GM19397 (cell line): Measurements from ENCODE around the gene NRBF2.

Experiments
- ATAC-seq: cut with Tn5 transposase; IDR thresholded peaks from one replicate; pipeline ENCODE4 v1.9.1; 2021; ENCODE audit warnings: mild to moderate bottlenecking, moderate library complexity; ENCODE audit not compliant: unreplicated experiment

Gene NRBF2

DNA sequence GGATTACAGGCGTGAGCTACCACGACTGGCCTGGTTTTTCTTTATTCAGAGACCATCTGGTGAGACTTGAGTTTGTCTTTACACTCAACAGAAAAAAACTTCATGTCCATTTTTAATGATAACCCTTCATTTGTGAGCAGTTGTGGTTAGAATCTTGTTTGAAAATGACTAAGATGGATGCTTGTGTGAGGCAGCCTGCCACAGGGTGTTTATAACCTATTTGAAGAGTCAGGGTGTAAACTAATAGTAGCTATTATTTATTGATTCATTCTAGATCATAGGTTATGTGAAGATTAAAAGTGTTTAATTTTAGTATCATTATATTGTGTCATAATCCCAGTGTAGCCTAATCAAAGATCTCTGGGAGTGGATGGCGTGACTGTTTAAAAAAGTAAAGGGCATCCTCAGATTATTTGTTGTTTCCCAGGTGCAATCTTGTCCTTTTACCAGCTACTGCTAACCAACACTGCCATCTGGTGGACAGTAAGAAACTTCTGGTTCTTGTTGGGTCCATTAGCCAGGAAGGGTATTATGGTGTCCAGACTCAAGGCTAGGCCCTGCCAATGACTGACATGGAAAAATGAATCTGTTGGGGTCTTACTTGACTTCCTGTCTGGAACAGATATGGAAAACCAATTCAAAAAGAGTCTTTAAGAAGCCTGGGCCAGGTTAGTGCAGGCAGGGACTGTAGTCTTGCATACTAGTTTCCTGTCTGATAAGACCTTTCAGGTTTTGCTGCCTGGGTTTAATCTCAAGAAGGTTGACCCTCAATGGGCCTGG is 24.9 kb downstream of the NRBF2 start:
- peak; percentile 67 for ATAC-seq

GRCh38 chr10:63161592-63161991 is 28.5 kb downstream of the NRBF2 start:
- no peak for ATAC-seq

GRCh38 chr10:63164166-63164623 is 31.1 kb downstream of the NRBF2 start:
- ATAC-seq, result no peak

- ATAC-seq, result no peak
Observed at GRCh38 chr10:63165249-63165648, 32.1 kb downstream of the NRBF2 start.

- peak; percentile 56 for ATAC-seq
Observed at GRCh38 chr10:63166742-63167258, 33.7 kb downstream of the NRBF2 start.

- ATAC-seq, result no peak
Observed at GRCh38 chr10:63168821-63169462, 35.8 kb downstream of the NRBF2 start.

DNA sequence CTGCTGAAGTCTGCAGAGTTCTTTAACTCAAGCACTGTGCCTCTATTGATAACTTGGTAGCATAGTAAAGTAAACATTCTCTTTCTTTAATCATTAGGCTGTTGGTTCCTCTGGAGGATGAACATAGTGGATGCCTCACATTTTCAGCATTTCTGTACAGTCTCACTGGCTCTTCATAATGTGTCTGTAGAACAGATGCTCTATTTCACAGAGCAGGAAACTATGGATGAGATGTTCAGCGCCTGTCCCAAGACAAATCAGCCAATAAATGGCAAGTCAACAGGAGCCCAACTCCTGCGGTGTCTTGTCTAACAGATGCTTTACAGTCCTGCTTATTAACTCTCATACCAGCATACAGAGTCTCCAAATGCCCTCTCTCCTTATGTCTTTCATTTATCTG is 36.5 kb downstream of the NRBF2 start:
- ATAC-seq, result no peak

- ATAC-seq, result no peak
Observed at GRCh38 chr10:63171255-63171855, 38.2 kb downstream of the NRBF2 start.

GRCh38 chr10:63171926-63172325 is 38.8 kb downstream of the NRBF2 start:
- no peak for ATAC-seq

DNA sequence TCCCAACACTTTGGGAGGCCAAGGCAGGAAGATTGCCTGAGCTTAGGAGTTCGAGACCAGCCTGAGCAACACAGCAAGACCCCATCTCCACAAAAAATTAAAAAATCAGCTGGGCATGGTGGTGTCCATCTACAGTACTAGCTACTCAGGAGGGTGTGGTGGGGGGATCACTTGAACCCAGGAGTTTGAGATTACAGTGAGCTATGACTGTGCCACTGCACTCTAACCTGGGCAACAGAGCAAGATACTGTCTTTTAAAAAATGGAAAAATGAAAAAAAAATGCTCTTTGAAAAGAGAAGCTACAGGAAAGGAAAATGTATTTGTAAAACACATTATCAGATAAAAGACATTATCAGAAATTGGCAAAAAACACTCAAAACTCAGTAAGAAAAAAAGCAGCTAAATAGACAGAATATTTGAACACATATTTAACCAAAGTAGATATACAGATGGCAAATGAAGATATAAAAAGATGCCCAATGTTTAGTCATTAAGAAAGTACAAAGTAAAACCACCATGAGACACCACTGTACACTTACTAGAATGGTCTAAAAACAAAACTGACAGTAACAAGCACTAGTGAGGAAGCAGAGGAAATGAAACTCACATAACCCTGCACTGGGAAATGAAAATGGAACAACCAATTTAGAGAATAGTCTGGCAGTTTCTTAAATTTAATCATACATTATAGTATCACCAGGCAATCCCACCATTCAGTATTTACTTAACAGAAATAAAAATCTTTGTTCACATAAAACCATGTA is 40.5 kb downstream of the NRBF2 start:
- ATAC-seq, result peak; percentile 96

DNA sequence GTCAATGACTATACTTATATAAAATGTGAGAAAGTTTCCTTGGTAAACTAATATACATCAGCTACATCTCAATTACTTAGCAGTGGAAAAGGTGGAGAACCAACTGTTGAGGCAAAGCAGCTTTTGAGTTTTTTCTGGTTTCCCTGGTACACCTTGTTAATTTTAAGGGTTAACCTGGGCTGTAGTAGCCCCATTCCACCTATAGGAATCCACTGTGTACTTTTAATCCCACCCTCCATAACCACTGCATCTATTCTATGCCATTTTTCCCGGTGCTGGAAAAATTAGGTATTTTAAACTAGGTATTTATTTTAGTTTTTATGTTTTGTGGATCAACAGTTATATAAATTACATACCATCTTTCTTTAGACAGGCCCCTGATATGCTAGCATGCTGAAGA is 42.4 kb downstream of the NRBF2 start:
- ATAC-seq, result no peak

DNA sequence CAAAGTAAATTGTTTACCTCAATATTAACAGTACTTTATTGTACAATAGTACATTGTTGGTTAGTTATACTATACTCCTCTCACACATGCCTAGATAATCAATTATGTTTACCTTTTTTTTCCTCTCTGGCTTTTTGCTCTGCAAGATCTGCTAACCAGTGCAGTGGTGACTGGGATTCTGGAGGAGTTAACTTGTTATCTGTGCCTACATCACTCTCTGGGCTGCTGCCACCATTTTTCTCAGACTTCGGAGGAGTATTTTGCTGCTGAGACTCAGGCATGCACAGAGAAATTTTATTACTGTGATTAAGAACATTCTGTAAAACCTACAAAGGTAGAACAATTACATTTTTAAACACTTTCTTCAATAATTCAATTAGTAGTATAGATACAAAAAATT is 59.7 kb downstream of the NRBF2 start:
- ATAC-seq, result no peak

DNA sequence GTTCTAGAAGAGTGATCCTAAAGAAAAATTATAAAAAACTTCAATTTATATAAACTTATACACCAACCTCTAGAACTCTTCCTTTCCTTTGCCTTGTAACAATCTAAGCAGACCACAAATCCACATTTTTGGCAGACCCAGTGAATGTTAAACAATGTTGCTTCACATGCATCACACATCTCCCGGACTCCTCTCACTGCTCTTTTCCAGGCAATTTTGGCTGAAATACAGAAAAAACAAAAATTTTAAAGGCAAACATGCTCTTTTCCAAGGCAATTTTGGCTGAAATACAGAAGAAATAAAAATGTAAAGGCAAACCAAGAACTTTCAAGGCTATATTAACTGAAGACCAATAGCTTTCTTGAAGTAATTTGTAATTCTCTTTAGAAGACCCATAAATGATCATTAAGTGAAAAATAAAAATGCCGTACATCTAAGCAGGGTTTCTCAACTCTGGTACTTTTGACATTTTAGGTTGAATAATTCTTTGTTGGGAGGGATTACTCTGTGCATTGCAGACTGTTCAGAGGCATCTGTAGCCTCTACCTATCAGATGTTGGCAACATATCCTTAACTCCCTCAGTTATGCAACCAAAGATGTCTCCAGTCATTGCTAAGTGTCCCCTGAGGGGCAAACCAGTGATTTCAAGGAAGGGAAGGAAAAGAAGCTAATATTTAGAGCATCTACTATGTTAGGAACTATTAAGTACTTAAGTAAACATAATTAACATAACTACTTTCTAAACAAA is 64.4 kb downstream of the NRBF2 start:
- ATAC-seq, result no peak

DNA sequence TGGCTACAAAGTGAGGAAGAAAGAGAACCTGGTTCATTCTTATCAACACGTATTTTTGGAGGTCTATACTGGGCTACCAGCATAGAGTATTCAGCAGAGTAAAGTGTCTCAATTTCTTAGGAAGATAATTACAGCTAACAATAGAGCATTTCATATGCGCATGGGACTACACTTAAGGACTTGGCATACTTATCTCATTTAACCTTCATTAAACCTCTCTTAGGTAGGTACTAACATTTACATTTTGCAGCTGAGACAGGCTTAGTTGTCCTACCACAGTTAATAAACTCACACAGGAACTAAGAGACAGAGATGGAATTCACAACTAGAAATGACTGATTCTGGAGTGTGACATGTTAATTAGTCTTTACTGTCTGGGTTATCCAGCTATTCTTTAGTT is 66.6 kb downstream of the NRBF2 start:
- ATAC-seq, result no peak

GRCh38 chr10:63200431-63200830 is 67.3 kb downstream of the NRBF2 start:
- ATAC-seq, result no peak

GRCh38 chr10:63201118-63201517 is 68.0 kb downstream of the NRBF2 start:
- no peak for ATAC-seq
